Esophagus squamous epithelium (tissue), 4 donors: ENCODE data around the gene NAPB.
A peak's percentile ranks its signal among the peaks of the same experiment; 100 is the strongest.

Source experiments
- POLR2A ChIP-seq, 4 donors: fragments of 450-650 bp; IDR thresholded peaks; one replicate each; pipeline ENCODE4 v1.6.1; 2017; ENCODE audit warnings: antibody characterized with exemption in 4 of 4, mild to moderate bottlenecking in 4 of 4, moderate library complexity in 3 of 4
- TF ChIP-seq, protein P1 (sequence below), 6 experiments: fragments of 450-650 bp in 4 of 6; fragments of 200-600 bp in 2 of 6; sonication (generic) in 2 of 6; IDR thresholded peaks; one replicate each; pipeline ENCODE4 v1.5.1; 2016 to 2019; ENCODE audit warnings: antibody characterized with exemption in 6 of 6, mild to moderate bottlenecking in 4 of 6, moderate library complexity in 4 of 6

DNA sequence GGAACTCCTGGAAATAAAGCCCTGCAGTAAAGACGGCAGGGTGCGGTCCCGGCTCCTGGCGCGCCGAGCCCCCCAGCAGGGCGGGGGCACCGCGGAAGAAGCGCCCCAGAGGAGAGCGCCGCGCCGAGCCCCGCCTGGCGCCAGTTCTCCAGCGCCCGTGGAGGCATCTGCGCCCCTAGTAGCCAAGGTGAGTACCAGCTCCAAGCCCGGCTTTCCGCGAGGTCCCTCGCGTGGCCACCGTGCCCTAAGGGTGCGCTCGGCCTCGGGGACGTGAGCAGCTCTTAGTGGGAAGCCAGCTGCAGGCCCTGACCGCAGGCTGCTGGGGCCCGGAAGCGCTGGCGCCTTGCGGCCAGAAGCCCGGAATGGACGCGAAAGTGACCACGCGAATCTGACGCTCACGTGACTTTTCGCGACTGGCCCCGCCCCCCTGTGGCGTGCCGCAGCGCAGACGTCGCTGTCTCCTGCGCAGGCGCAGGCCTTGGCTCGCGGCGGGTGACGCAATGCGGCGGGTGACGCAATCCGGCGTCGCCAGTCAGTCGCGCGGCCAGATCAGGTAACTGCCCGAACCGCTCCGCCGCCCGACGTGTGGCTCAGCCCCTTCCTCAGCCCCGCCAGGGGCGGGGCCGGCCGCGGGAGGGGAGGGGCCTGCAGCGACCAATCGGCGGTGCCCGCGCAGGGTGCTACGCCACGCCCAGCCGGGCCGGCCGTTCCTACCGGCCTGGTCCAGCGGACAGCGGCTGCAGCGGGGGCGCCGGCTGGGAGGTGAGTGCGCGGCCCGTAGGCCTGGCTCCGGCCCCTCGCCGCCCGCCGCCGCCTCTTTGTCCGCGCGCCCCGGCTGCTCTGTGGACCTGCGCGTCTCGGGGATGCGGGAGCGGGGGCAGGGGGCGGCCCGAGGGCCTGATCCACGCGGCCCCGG is 59.6 kb downstream of the NAPB start, which contains the start of gene GZF1:
- TF ChIP-seq, protein P1, sequence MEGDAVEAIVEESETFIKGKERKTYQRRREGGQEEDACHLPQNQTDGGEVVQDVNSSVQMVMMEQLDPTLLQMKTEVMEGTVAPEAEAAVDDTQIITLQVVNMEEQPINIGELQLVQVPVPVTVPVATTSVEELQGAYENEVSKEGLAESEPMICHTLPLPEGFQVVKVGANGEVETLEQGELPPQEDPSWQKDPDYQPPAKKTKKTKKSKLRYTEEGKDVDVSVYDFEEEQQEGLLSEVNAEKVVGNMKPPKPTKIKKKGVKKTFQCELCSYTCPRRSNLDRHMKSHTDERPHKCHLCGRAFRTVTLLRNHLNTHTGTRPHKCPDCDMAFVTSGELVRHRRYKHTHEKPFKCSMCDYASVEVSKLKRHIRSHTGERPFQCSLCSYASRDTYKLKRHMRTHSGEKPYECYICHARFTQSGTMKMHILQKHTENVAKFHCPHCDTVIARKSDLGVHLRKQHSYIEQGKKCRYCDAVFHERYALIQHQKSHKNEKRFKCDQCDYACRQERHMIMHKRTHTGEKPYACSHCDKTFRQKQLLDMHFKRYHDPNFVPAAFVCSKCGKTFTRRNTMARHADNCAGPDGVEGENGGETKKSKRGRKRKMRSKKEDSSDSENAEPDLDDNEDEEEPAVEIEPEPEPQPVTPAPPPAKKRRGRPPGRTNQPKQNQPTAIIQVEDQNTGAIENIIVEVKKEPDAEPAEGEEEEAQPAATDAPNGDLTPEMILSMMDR (IDR thresholded peaks at IDR 0.05): peak in 3 of 6 experiments; percentile 25 to 54 (median 30)
- peak in 3 of 4 donors; percentile 54 to 96 (median 95) for TF ChIP-seq POLR2A (IDR thresholded peaks at IDR 0.05)
